Naive B cell (primary cell): ENCODE results near the gene MXRA5. TPM values are rescaled to one million over a fixed set of nuclear protein-coding genes. Genes with fewer than 3 reads are reported as not detected.
A peak's percentile ranks its signal among the peaks of the same experiment; 100 is the strongest.
"Not testable (repeated sequence)": the region's sequence is repeated elsewhere in the genome, so short reads cannot be mapped to it uniquely, and the experiment has no call there.

Source experiments
- ATAC-seq, 2 donors: fragments of 150-1000 bp; cut with Tn5 transposase; 2 replicates each; pipeline ENCODE4 v1.10.0; 2021; ENCODE audit warnings: low read depth in 2 of 2, mild to moderate bottlenecking in 2 of 2, moderate library complexity in 2 of 2
- DNase-seq: peaks from one replicate; pipeline ENCODE4 v3.0.0; 2022
- H3K27ac Mint-ChIP-seq, 6 donors: one replicate each; pipeline ENCODE4 v1.8.0; 2020 to 2022; ENCODE audit warnings: mild to moderate bottlenecking in 6 of 6, mixed read lengths in 6 of 6, moderate library complexity in 5 of 6, inconsistent platforms in 2 of 6
- H3K27me3 Mint-ChIP-seq, 3 donors: one replicate each; pipeline ENCODE4 v1.8.0; 2021 to 2022; ENCODE audit warnings: mixed read lengths in 3 of 3, mild to moderate bottlenecking in 1 of 3
- H3K36me3 Mint-ChIP-seq, 2 donors: one replicate each; pipeline ENCODE4 v1.8.0; 2020 to 2022; ENCODE audit warnings: mixed read lengths in 2 of 2, inconsistent platforms in 1 of 2, mild to moderate bottlenecking in 1 of 2
- H3K4me1 Mint-ChIP-seq, 3 donors: one replicate each; pipeline ENCODE4 v1.8.0; 2020 to 2022; ENCODE audit warnings: mixed read lengths in 3 of 3, inconsistent platforms in 1 of 3, mild to moderate bottlenecking in 1 of 3, moderate library complexity in 1 of 3
- H3K4me3 Mint-ChIP-seq, 8 donors: one replicate each; pipeline ENCODE4 v1.8.0; 2020 to 2022; ENCODE audit warnings: mild to moderate bottlenecking in 8 of 8, mixed read lengths in 8 of 8, moderate library complexity in 8 of 8, inconsistent platforms in 2 of 8
- H3K9me3 Mint-ChIP-seq, 7 donors: one replicate each; pipeline ENCODE4 v1.8.0; 2020 to 2022; ENCODE audit warnings: mixed read lengths in 7 of 7, mild to moderate bottlenecking in 5 of 7, inconsistent platforms in 2 of 7, moderate library complexity in 1 of 7
- polyA plus RNA-seq, 6 donors: library from polyadenylated mRNA; unstranded; fragments of 300-500 nt; fragmentation: Illumina TruSeq; gene quantifications; one replicate each; pipeline ENCODE4 v1.2.3, GENCODE V29; 2021; ENCODE audit warnings: low read depth in 6 of 6

Gene MXRA5
- polyA plus RNA-seq, 6 donors from 2014 or later: not detected

GRCh38 chrX:3362956-3363355, 16.5 kb upstream of the MXRA5 start:
- Mint-ChIP-seq H3K27me3 (peaks cover 0 to 5% (median 0%) of the 10 kb centered on the region in 3 donors), H3K4me1 (no peaks in the 10 kb centered on the region)

GRCh38 chrX:3360881-3361280, 14.4 kb upstream of the MXRA5 start:
- Mint-ChIP-seq H3K27me3 (peaks cover 0 to 5% (median 0%) of the 10 kb centered on the region in 3 donors), H3K36me3 (no peaks in the 10 kb centered on the region), H3K4me3 (no peak overlapping the region), H3K27ac (no peak overlapping the region), H3K9me3 (peaks cover 0 to 3% (median 0%) of the 10 kb centered on the region in 7 donors), H3K4me1 (no peaks in the 10 kb centered on the region)
- ATAC-seq (no peak), DNase-seq (no peak)

More at GRCh38 chrX:3362956-3363355, 16.5 kb upstream of the MXRA5 start:
- peak overlapping the region in 1 of 8 donors; percentile 41 for H3K4me3 Mint-ChIP-seq
- DNase-seq (no peak), ATAC-seq (no peak)
- H3K36me3 Mint-ChIP-seq: no peaks in the 10 kb centered on the region
- H3K9me3 Mint-ChIP-seq: peaks cover 0 to 3% (median 0%) of the 10 kb centered on the region in 7 donors
- H3K27ac Mint-ChIP-seq: no peak overlapping the region

GRCh38 chrX:3352741-3353140, 6.3 kb upstream of the MXRA5 start:
- not testable (repeated sequence) for ATAC-seq, DNase-seq, H3K36me3 Mint-ChIP-seq, H3K4me1 Mint-ChIP-seq, H3K4me3 Mint-ChIP-seq
- Mint-ChIP-seq H3K27ac (peak overlapping the region in 1 of 6 donors; percentile 75), H3K9me3 (peaks cover 0 to 13% (median 7%) of the 10 kb centered on the region in 7 donors), H3K27me3 (peaks cover 7 to 13% (median 9%) of the 10 kb centered on the region in 3 donors)

GRCh38 chrX:3351276-3351675, 4.8 kb upstream of the MXRA5 start:
- no peak for ATAC-seq
- H3K4me3 Mint-ChIP-seq: no peak overlapping the region
- no peaks in the 10 kb centered on the region for H3K4me1 Mint-ChIP-seq
- peaks cover 6% of the 10 kb centered on the region in 2 donors for H3K36me3 Mint-ChIP-seq
- peaks cover 7 to 22% (median 11%) of the 10 kb centered on the region in 3 donors for H3K27me3 Mint-ChIP-seq
- H3K9me3 Mint-ChIP-seq: peaks cover 0 to 13% (median 7%) of the 10 kb centered on the region in 7 donors
- H3K27ac Mint-ChIP-seq: no peak overlapping the region
- no peak for DNase-seq

GRCh38 chrX:3348191-3348590, 1.7 kb upstream of the MXRA5 start:
- no peak for ATAC-seq
- Mint-ChIP-seq H3K27ac (no peak overlapping the region), H3K9me3 (peaks cover 3 to 15% (median 8%) of the 10 kb centered on the region in 7 donors), H3K4me3 (no peak overlapping the region), H3K4me1 (no peaks in the 10 kb centered on the region), H3K27me3 (peaks cover 7 to 37% (median 30%) of the 10 kb centered on the region in 3 donors), H3K36me3 (peaks cover 6 to 12% of the 10 kb centered on the region in 2 donors)
- DNase-seq: no peak

- DNase-seq: no peak
- H3K9me3 Mint-ChIP-seq: peaks cover 3 to 22% (median 11%) of the 10 kb centered on the region in 7 donors
- H3K4me1 Mint-ChIP-seq: no peaks in the 10 kb centered on the region
- H3K36me3 Mint-ChIP-seq: peaks cover 6 to 12% of the 10 kb centered on the region in 2 donors
- no peak overlapping the region for H3K27ac Mint-ChIP-seq
- H3K4me3 Mint-ChIP-seq: no peak overlapping the region
- no peak for ATAC-seq
- H3K27me3 Mint-ChIP-seq: peaks cover 7 to 39% (median 30%) of the 10 kb centered on the region in 3 donors
These were observed 916 bp downstream of the MXRA5 start for GRCh38 chrX:3345281-3346191.

- DNase-seq, H3K36me3 Mint-ChIP-seq, H3K4me3 Mint-ChIP-seq, H3K27ac Mint-ChIP-seq, ATAC-seq, H3K4me1 Mint-ChIP-seq: not testable (repeated sequence)
- peaks cover under 1 to 16% (median 8%) of the 10 kb centered on the region in 7 donors for H3K9me3 Mint-ChIP-seq
- H3K27me3 Mint-ChIP-seq: peaks cover 3 to 34% (median 26%) of the 10 kb centered on the region in 3 donors
These were observed 2.9 kb downstream of the MXRA5 start for GRCh38 chrX:3343569-3343968.

GRCh38 chrX:3340016-3340415, 6.4 kb downstream of the MXRA5 start:
- H3K4me3 Mint-ChIP-seq: no peak overlapping the region
- peaks cover 0 to 11% (median 5%) of the 10 kb centered on the region in 7 donors for H3K9me3 Mint-ChIP-seq
- no peak for ATAC-seq
- peaks cover 0 to 6% of the 10 kb centered on the region in 2 donors for H3K36me3 Mint-ChIP-seq
- DNase-seq: no peak
- H3K27ac Mint-ChIP-seq: no peak overlapping the region
- H3K4me1 Mint-ChIP-seq: no peaks in the 10 kb centered on the region
- H3K27me3 Mint-ChIP-seq: peaks cover 0 to 17% (median 14%) of the 10 kb centered on the region in 3 donors

- Mint-ChIP-seq H3K9me3 (peaks cover 0 to 5% (median 0%) of the 10 kb centered on the region in 7 donors), H3K4me3 (no peak overlapping the region), H3K36me3 (no peaks in the 10 kb centered on the region), H3K27ac (no peak overlapping the region), H3K27me3 (no peaks in the 10 kb centered on the region), H3K4me1 (no peaks in the 10 kb centered on the region)
- ATAC-seq (no peak), DNase-seq (no peak)
These were observed 19.8 kb downstream of the MXRA5 start for GRCh38 chrX:3326681-3327080.

GRCh38 chrX:3320471-3321046, 25.9 kb downstream of the MXRA5 start:
- no peaks in the 10 kb centered on the region for H3K4me1 Mint-ChIP-seq
- no peak overlapping the region for H3K27ac Mint-ChIP-seq
- no peak for ATAC-seq
- no peaks in the 10 kb centered on the region for H3K36me3 Mint-ChIP-seq
- peaks cover 0 to 6% (median 2%) of the 10 kb centered on the region in 7 donors for H3K9me3 Mint-ChIP-seq
- no peak for DNase-seq
- H3K4me3 Mint-ChIP-seq: no peak overlapping the region
- H3K27me3 Mint-ChIP-seq: no peaks in the 10 kb centered on the region

GRCh38 chrX:3317191-3317718, 29.2 kb downstream of the MXRA5 start:
- DNase-seq: no peak
- peaks cover 0 to 12% (median 4%) of the 10 kb centered on the region in 7 donors for H3K9me3 Mint-ChIP-seq
- H3K27me3 Mint-ChIP-seq: no peaks in the 10 kb centered on the region
- no peak for ATAC-seq
- H3K4me3 Mint-ChIP-seq: no peak overlapping the region
- no peak overlapping the region for H3K27ac Mint-ChIP-seq
- H3K4me1 Mint-ChIP-seq: no peaks in the 10 kb centered on the region
- H3K36me3 Mint-ChIP-seq: no peaks in the 10 kb centered on the region

GRCh38 chrX:3312109-3312508, 34.3 kb downstream of the MXRA5 start:
- ATAC-seq (no peak), DNase-seq (no peak)
- Mint-ChIP-seq H3K9me3 (peaks cover 0 to 16% (median 7%) of the 10 kb centered on the region in 7 donors), H3K4me3 (no peak overlapping the region), H3K27ac (no peak overlapping the region), H3K36me3 (no peaks in the 10 kb centered on the region), H3K27me3 (no peaks in the 10 kb centered on the region), H3K4me1 (no peaks in the 10 kb centered on the region)

- no peaks in the 10 kb centered on the region for H3K36me3 Mint-ChIP-seq
- DNase-seq (no peak), ATAC-seq (no peak)
- H3K4me3 Mint-ChIP-seq: no peak overlapping the region
- H3K4me1 Mint-ChIP-seq: no peaks in the 10 kb centered on the region
- no peak overlapping the region for H3K27ac Mint-ChIP-seq
- H3K27me3 Mint-ChIP-seq: no peaks in the 10 kb centered on the region
- H3K9me3 Mint-ChIP-seq: peaks cover 0 to 16% (median 4%) of the 10 kb centered on the region in 7 donors
These were observed 38.6 kb downstream of the MXRA5 start for GRCh38 chrX:3307881-3308280.
